NCI-H748 (cell line): ENCODE measurements around the gene FAM163A.

Experiments
- DNase-seq: peaks from one replicate; lab custom pipeline; 2025; ENCODE audit not compliant: unreplicated experiment; lab: John Stamatoyannopoulos, UW

The FAM163A gene

DNA sequence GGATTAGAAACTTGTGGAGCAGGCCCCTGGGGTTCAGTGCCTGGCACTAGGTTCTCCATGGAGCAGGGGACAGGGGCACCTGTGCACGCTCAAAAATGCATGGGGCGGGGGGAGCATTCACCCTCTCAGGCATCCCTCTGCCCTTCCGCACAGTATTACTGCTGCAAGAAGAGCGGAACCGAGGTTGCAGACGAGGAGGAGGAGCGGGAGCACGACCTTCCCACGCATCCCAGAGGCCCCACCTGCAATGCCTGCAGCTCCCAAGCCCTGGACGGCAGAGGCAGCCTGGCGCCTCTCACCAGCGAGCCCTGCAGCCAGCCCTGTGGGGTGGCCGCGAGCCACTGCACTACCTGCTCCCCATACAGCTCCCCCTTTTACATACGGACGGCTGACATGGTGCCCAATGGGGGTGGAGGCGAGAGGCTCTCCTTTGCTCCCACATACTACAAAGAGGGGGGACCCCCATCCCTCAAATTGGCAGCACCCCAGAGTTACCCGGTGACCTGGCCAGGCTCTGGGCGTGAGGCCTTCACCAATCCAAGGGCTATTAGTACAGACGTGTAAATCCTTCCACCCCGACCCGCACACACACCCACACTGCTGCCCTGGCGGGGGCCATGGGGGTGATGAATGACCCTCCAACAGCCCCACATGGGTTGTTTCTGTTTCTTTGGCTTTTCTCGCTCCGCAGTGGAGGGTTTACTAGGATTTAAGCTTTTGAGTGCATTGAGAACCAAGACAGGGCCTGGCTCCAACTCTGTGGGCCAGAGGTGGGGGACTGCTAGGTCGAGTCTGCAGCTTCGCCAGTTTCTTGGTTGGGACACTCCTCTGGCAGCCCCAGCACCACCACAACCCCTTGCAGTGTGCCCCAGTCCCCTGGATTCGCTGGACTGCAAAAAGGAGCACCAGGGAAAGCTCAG lies 70.8 kb downstream of the FAM163A start:
- no peak for DNase-seq

DNA sequence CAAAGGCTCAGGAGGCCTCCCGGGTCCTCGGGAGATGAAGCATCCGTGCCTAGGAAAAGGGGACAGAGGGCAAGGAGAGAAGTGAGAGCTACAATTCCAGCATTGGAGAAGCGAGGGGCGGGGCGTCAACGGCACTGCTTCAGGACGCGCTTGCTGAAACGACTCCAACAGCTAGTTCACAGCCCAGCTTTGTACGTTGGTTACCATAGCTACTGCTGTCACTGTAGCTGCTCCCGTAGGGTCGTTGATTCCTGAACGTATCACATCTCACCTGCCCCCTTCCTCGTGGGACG lies 71.4 kb downstream of the FAM163A start:
- no peak for DNase-seq

DNA sequence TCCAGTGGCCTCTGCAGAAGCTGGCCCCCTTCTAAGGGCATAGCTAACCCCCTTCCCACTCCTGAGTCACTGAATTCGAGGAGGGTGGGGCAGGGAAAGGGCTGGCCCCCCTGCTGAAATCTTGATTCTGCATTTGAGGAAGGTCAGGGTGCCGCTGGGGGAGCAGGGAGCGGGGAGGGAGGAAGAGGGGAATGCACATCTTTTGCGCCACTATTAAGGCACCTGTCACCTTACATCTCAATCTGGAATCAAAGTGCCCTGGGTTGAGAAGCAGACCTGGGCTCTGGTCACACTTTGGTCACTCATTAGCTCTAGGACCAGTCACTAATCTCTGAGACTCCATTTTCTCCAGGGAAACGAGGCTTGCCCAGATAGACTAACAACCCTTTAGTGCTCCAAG lies 72.5 kb downstream of the FAM163A start:
- peak; percentile 38 for DNase-seq

DNA sequence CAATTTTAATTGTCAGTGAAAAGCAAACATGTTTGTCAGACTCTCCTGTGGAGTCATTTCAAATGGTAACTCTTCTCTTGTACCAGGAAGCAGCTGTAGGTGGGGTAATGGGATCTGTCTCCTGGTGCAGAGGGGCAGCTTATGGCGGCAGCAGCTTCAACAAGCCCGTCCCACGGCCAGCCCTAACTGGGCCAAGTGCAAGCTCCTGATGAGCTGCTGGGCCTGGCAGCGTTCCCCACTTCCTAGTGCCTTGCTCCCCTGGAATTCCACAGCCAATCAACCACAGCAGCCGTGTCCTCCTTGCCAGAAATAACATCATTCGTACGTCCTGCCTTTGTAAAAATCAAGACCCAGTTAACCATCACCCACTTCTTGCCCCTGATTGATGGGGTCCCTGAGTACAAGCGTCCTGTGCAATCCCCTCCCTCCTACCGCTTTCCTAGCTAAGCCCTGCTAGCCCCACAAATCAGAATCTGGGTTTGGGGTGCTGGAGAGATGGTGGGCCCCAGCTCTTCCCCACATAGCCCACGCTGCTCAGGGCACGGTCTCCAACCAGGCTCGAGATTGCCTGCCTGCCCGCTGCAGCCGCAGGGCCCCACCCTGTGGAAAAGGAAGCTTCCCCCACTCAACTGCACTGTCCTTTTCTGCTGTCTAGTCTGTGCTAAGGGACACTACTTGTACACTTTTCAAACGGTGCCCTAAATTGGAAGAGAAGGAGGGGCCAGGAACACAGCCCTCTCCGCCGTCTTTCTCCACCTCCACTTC lies 73.3 kb downstream of the FAM163A start:
- DNase-seq, result peak; percentile 39

GRCh38 chr1:179817056-179817455 lies 74.0 kb downstream of the FAM163A start:
- no peak for DNase-seq

GRCh38 chr1:179817789-179818188 lies 74.7 kb downstream of the FAM163A start:
- DNase-seq, result no peak

DNA sequence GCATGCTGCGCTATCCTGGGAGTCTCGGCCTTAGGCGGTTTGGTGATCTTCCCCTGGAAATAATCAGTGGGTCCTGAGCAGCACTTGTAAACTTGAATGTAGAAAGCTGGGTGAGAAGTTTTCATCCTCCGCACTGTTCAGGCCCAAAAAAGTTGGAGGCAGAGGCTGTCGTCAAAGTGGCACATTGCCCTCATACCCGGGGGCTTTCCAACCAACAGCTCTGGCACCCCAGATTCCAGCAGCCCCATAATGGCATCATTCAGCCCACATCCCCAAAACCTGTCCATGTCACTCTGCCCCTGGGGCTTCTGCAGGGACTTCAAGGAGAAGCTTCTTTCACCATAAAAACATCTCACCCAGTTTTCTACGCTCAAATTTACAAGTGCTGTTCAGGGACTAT lies 75.2 kb downstream of the FAM163A start:
- no peak for DNase-seq

GRCh38 chr1:179818743-179819173 lies 75.7 kb downstream of the FAM163A start:
- DNase-seq, result no peak

GRCh38 chr1:179820226-179820970 lies 77.3 kb downstream of the FAM163A start:
- DNase-seq, result no peak

DNA sequence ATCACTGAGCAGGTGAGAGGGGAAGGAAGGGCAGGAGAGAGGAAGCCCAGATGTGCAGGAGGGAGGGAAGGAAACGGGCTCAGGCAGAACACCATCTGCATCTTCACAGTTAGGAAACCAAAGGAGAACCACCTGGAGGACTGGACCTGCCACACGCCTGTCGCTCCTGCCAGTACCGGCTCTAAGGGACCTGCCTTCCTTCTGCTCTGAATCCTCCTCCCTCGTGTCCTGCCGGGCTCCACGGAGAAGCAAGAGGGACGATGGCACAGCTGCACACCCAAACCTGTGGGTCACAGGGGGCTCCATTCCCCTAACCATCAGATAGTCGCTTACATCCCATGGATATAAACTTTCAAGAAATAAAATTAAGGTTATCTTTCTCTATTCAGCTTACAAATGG lies 78.4 kb downstream of the FAM163A start:
- no peak for DNase-seq

GRCh38 chr1:179822065-179822464 lies 79.0 kb downstream of the FAM163A start:
- DNase-seq, result no peak

GRCh38 chr1:179823693-179824092 lies 80.6 kb downstream of the FAM163A start:
- no peak for DNase-seq

GRCh38 chr1:179824265-179824664 lies 81.2 kb downstream of the FAM163A start:
- no peak for DNase-seq

DNA sequence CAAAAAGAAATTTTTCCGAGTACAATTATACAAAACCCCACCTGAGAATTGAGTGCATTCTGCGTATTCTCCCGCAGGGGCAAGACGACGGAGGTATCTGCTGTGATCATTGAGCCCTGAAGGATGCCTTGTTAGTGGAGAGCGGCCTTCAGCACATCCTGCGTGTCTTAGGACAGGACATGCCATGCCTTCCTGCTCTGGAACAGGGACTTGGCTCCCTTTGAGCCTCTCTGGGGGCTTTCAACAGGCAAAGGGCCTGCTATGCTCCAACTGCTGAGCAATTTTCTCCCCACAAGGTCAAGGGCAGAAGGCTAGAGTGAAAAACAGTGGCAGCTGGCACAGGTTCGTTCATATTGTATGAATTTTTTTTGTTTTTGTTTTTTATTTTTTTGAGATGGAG lies 82.1 kb downstream of the FAM163A start:
- no peak for DNase-seq

DNA sequence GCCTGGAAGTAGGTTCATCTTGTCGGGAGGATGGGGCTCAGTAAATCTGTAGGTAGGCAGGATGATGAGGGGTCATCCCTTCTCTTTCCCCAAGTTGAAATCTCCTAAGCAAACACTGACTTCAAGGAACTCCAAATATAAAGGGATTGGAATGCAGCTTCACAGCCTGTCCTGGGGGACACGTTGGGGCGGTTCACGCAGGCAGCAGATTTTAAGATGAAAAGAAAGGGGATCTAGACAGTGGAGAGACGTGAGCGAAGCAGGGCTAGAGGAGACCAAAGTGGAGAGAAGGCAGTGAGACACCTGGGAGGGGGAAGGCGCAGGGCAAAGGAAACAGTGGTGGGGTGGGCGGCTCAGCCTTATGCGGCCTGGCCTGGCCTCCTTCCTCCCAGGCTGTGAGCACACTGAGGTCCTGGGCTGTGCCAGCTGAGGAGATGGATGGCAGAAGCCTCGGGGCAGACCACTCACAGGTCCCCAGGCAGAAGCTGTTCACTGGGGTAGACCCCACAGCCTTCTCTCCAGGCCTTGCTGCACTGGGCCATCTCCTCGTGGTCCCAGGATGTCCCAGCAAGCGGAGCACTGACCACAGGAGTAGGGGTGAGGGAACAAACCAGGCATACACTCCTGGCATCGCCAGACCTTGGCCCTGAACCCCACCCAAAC lies 82.8 kb downstream of the FAM163A start:
- DNase-seq, result no peak

GRCh38 chr1:179826626-179827280 lies 83.7 kb downstream of the FAM163A start:
- DNase-seq, result no peak

GRCh38 chr1:179828554-179829110 lies 85.5 kb downstream of the FAM163A start:
- no peak for DNase-seq

GRCh38 chr1:179831225-179831624 lies 88.1 kb downstream of the FAM163A start:
- peak; percentile 65 for DNase-seq

DNA sequence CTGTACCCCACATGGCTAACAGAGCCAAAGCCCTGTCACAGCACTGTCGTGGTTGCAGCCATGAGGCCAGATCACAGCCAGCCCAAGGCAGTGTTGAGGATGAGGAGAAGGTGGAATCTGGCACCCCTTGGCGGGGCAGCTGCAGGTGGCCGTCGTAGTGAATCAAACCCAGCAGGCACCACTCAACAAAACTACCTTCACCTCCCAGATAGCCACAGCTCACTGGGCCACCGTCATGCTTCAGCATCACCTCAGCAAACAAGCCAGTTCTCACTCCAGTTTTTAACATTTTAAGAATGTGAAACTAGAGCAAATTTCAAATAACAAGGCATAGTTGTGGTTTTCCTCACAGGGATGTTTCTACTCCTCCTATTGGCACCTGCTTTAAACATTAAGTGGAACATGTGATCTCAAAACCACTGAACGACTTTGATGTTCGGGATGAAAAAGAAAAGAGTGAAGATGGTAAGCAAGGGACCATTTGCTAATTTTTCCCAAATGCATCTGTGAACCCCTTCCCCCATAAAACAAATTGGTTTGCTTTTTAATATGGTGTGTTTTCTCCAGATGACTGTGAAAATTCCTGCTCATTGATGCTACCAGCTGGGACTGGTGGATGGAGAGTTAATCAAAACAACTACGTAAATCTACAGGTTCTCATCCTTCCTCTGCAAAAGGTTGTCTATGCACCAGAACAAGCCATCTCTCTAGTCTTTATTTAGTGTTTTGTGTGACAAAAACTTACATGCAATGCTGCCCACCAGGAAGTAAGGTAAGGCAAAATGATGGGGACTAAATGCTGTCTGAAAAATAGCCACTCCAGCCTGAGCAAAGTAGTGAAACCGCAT lies 89.0 kb downstream of the FAM163A start:
- no peak for DNase-seq
